HEK293 (cell line): ENCODE results near the gene GNA12.

Experiments used
- ATF2 ChIP-seq: fragments of 450-650 bp; formaldehyde crosslinking; IDR thresholded peaks from 2 replicates; pipeline ENCODE4 v1.5.1; 2016; ENCODE audit warnings: missing biosample characterization, missing genetic modification characterization, low read depth
- IKZF3 ChIP-seq: fragments of 450-650 bp; IDR thresholded peaks from 2 replicates; pipeline ENCODE4 v1.5.0; 2018; ENCODE audit warnings: missing biosample characterization, mild to moderate bottlenecking, missing genetic modification characterization, moderate library complexity
- TRIM28 ChIP-seq: IDR thresholded peaks from 2 replicates; pipeline ENCODE4 v1.6.1; 2011; ENCODE audit warnings: low read length, control low read depth, borderline replicate concordance
- YY1 ChIP-seq: fragments of 450-650 bp; formaldehyde crosslinking; IDR thresholded peaks from 2 replicates; pipeline ENCODE4 v1.5.1; 2018; ENCODE audit warnings: missing biosample characterization, missing genetic modification characterization
- ZBTB7A ChIP-seq: fragments of 450-650 bp; formaldehyde crosslinking; IDR thresholded peaks from 2 replicates; pipeline ENCODE4 v1.5.1; 2016; ENCODE audit warnings: low read depth, missing biosample characterization, missing genetic modification characterization
- ZEB2 ChIP-seq: fragments of 450-650 bp; formaldehyde crosslinking; IDR thresholded peaks from 2 replicates; pipeline ENCODE4 v1.5.1; 2016; ENCODE audit warnings: missing biosample characterization, missing genetic modification characterization
- ZNF18 ChIP-seq: fragments of 450-650 bp; formaldehyde crosslinking; IDR thresholded peaks from 2 replicates; pipeline ENCODE4 v1.5.1; 2016; ENCODE audit warnings: missing biosample characterization, missing genetic modification characterization
- ZNF768 ChIP-seq: fragments of 450-650 bp; formaldehyde crosslinking; IDR thresholded peaks from 2 replicates; pipeline ENCODE4 v1.5.1; 2018; ENCODE audit warnings: missing biosample characterization, mild to moderate bottlenecking, missing genetic modification characterization
- TF ChIP-seq, protein P1 (sequence below): fragments of 450-650 bp; formaldehyde crosslinking; IDR thresholded peaks from 2 replicates; pipeline ENCODE4 v1.5.1; 2016; ENCODE audit warnings: missing biosample characterization, missing genetic modification characterization
- TF ChIP-seq, protein P2 (sequence below): fragments of 450-650 bp; formaldehyde crosslinking; conservative IDR thresholded peaks from 2 replicates; pipeline ENCODE4 v1.5.1; 2016; ENCODE audit warnings: low read depth, missing biosample characterization, missing genetic modification characterization
- TF ChIP-seq, protein P3 (sequence below): fragments of 450-650 bp; formaldehyde crosslinking; IDR thresholded peaks from 2 replicates; pipeline ENCODE4 v1.5.1; 2016; ENCODE audit warnings: missing biosample characterization, missing genetic modification characterization

DNA sequence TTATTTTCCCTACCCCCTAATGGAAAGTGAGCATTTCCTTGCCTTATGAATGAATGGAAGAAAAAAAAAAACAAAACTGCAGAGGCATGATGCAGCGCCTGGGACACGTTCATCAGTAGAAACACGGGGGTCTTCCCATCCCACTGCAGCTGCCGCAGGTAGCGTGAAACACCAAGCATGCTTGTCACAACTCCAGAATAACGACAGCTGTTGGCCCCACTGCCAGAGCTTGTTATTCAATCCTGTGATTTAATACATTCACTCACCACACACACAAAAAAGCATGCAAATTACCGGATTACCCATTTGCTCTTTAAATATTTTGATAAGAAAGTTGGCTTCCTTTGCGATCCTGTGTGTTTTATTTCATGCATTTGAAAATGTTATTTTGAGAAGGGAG lies 48.4 kb upstream of the GNA12 start:
- TF ChIP-seq, protein P1, sequence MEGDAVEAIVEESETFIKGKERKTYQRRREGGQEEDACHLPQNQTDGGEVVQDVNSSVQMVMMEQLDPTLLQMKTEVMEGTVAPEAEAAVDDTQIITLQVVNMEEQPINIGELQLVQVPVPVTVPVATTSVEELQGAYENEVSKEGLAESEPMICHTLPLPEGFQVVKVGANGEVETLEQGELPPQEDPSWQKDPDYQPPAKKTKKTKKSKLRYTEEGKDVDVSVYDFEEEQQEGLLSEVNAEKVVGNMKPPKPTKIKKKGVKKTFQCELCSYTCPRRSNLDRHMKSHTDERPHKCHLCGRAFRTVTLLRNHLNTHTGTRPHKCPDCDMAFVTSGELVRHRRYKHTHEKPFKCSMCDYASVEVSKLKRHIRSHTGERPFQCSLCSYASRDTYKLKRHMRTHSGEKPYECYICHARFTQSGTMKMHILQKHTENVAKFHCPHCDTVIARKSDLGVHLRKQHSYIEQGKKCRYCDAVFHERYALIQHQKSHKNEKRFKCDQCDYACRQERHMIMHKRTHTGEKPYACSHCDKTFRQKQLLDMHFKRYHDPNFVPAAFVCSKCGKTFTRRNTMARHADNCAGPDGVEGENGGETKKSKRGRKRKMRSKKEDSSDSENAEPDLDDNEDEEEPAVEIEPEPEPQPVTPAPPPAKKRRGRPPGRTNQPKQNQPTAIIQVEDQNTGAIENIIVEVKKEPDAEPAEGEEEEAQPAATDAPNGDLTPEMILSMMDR = no peak
- TF ChIP-seq ZNF18 (tag by site-specific recombination) (no peak), ZEB2 (tag by site-specific recombination) (no peak), ZNF768 (tag by site-specific recombination) (no peak), YY1 (tag by site-specific recombination) (no peak), TRIM28 (no peak), ATF2 (tag by site-specific recombination) (no peak), IKZF3 (tag by site-specific recombination) (no peak), ZBTB7A (tag by site-specific recombination) (no peak)
- TF ChIP-seq, protein P2, sequence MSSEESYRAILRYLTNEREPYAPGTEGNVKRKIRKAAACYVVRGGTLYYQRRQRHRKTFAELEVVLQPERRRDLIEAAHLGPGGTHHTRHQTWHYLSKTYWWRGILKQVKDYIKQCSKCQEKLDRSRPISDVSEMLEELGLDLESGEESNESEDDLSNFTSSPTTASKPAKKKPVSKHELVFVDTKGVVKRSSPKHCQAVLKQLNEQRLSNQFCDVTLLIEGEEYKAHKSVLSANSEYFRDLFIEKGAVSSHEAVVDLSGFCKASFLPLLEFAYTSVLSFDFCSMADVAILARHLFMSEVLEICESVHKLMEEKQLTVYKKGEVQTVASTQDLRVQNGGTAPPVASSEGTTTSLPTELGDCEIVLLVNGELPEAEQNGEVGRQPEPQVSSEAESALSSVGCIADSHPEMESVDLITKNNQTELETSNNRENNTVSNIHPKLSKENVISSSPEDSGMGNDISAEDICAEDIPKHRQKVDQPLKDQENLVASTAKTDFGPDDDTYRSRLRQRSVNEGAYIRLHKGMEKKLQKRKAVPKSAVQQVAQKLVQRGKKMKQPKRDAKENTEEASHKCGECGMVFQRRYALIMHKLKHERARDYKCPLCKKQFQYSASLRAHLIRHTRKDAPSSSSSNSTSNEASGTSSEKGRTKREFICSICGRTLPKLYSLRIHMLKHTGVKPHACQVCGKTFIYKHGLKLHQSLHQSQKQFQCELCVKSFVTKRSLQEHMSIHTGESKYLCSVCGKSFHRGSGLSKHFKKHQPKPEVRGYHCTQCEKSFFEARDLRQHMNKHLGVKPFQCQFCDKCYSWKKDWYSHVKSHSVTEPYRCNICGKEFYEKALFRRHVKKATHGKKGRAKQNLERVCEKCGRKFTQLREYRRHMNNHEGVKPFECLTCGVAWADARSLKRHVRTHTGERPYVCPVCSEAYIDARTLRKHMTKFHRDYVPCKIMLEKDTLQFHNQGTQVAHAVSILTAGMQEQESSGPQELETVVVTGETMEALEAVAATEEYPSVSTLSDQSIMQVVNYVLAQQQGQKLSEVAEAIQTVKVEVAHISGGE (tag by site-specific recombination) = no peak
- TF ChIP-seq, protein P3, sequence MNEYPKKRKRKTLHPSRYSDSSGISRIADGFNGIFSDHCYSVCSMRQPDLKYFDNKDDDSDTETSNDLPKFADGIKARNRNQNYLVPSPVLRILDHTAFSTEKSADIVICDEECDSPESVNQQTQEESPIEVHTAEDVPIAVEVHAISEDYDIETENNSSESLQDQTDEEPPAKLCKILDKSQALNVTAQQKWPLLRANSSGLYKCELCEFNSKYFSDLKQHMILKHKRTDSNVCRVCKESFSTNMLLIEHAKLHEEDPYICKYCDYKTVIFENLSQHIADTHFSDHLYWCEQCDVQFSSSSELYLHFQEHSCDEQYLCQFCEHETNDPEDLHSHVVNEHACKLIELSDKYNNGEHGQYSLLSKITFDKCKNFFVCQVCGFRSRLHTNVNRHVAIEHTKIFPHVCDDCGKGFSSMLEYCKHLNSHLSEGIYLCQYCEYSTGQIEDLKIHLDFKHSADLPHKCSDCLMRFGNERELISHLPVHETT = no peak
